COLO668 (cell line): ENCODE data around the gene OR1L4.

Source experiments
- DNase-seq: peaks from one replicate; lab custom pipeline; 2025; ENCODE audit not compliant: unreplicated experiment; lab: John Stamatoyannopoulos, UW

Gene OR1L4

DNA sequence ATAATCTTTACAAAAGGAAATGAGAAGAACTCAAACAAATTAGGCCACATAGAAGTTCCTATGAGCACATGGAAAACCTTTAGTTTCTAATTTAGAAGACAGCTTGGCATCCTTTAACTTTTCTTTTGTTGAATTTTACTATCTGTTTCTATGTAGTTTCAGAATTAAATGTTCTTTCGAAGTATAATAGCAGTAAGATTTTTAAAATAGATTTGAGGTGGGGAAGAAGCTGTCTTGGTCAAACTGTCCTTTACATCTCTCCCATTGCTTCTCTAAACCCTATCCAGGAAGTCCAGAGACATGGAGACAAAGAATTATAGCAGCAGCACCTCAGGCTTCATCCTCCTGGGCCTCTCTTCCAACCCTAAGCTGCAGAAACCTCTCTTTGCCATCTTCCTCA is at the start of gene OR1L4:
Gene OR1L4, plus strand, starts transcription at position 301 of the 400 bp plus-strand sequence. Its CDS starts 0 bp downstream, at position 301.
- no peak for DNase-seq

GRCh38 chr9:122684851-122685250 is 38.9 kb upstream of the OR1L4 start:
- no peak for DNase-seq

- no peak for DNase-seq
These were observed 28.1 kb upstream of the OR1L4 start for GRCh38 chr9:122695696-122696095.

- no peak for DNase-seq
These were observed 5.8 kb upstream of the OR1L4 start for GRCh38 chr9:122718038-122718437.

DNA sequence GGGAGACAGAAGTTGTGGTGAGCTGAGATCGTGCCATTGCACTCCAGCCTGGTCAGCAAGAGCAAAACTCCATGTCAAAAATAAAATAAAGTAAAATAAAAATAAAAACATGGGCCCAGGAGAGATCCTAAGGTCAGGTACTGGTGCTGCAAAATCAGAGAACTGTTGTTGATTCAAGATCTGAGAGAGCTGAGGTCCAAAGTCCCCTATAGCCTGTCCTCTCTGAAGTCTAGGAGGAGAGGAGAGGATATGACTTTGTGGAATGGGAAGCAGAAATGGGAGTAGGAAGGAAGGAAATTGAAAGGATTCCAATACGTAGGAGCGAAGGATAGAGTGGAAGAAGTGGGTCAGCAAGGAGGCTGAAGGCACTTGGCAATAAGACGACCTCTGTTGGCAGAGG is 4.6 kb upstream of the OR1L4 start:
- no peak for DNase-seq

DNA sequence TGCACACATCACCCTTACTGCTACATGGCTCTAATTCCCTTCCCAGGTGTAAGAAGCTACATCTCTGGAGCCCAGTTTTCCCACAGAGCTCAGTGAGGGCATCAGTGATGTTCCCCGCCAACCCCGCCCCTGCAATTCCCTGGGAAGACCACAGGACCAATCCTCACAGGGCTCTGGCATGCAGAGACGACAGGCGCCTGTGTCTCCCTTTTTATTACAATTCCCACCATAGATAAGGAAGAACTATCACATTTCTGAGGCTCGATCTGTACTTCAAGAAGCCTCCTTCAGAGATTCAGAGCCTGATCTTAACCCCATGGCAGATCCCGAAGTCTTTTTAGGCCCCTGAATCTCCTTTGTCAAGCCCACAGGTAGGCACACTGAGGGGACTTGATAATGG is 18.2 kb downstream of the OR1L4 start, which contains the start of gene OR1L6:
Gene OR1L6, plus strand, starts transcription at position 301 of the 400 bp plus-strand sequence. CDS start 7,545 bp downstream, outside the sequence.
- DNase-seq: no peak

DNA sequence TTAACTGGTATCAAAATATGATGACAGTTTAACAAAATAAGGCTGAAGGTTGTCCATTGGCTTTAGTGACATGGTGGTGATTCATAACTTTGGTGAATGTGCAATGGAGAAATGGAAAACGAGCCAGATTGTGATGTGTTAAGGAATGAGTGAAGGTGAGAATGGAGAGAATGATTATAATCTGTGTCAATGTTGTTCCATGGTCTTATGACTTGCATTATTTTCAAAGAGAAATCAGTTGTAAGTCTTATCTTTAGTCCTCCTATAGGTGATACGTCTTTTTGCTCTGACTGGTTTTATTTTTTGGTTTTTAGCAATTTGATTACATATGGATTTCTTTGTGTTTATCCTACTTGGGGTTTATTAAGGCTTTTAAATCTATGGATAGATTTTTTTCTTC is 31.0 kb downstream of the OR1L4 start:
- no peak for DNase-seq

DNA sequence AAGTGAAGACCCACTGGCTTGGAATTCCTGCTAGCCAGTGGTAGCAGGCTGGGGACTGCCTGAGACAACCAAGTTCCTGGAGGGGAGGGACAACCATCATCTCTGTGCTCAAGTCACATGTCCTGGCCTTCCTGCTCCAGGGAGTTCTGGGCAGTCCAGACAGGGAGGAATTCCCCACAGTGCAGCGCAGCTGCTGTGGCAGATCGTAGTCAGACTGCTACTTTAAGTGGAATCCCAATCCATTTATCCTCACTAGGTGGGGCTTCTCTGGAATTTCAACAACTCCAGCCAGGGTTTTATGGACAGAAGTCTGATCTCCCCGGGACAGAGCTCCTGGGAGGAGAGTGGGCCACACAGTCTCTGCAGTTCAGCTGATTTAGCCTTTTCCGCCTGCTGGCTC is 44.0 kb downstream of the OR1L4 start:
- DNase-seq: no peak
